ENCODE data around the gene COX6A1.
"Not testable (repeated sequence)": the region's sequence is repeated elsewhere in the genome, so short reads cannot be mapped to it uniquely, and the experiment has no call there.

The COX6A1 gene

GRCh38 chr12:120468325-120468820 lies 30.5 kb downstream of the COX6A1 start:
- peak; percentile 66 for DNase-seq (ENCODE audit: low spot score)

- DNase-seq (ENCODE audit: low spot score), result peak; percentile 26
These were observed 31.0 kb downstream of the COX6A1 start for GRCh38 chr12:120468821-120469449.

GRCh38 chr12:120469450-120470149 lies 31.7 kb downstream of the COX6A1 start, which contains the start of gene SRSF9:
TSS of gene SRSF9 (minus strand) at chr12:120469748. CDS start at chr12:120469609, 139 bp downstream.
- peak; percentile 98 for DNase-seq (ENCODE audit: low spot score)

- DNase-seq (ENCODE audit: low spot score), result no peak
These were observed 32.4 kb downstream of the COX6A1 start for GRCh38 chr12:120470150-120470784.

GRCh38 chr12:120472521-120472920 lies 34.6 kb downstream of the COX6A1 start:
- DNase-seq (ENCODE audit: low spot score), result no peak

- DNase-seq (ENCODE audit: low spot score), result peak; percentile 22
These were observed 36.1 kb downstream of the COX6A1 start for GRCh38 chr12:120473807-120474615.

DNA sequence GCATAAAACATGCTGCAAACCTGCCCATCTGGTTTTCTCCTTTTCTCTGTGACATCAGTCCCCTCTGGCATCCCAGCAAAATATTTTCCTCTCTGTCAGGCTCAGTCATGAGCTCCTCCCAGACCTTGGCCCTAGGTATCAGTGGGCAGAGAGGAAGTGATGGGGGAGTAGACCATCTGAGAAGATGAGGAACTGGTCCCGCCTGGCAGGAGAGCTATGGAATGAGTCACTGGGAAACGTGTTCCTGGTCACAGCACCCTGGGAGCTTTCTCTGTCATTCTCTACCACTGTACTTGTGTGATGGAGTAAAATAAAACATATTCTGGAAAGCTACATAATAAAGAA lies 36.7 kb downstream of the COX6A1 start:
- peak; percentile 97 for DNase-seq (ENCODE audit: low spot score)

DNA sequence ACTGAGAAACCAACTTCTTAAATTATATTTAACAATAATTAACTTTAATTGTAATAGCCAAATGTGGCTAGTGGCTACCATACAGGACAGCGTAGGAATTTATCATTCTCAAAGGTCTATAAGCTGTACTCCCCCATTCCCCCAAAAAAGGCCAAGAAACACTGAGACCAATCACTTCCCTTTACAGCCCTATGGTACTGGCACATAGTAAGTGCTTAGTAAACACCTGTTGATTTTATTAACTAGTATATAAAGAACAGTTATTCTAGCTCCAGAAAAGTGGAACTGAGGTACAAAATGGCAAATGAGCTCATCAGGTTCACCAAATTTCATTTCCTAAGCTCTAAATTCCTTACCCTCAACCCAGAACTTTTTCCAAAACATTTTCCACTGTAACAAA lies 37.7 kb downstream of the COX6A1 start:
- no peak for DNase-seq (ENCODE audit: low spot score)

GRCh38 chr12:120479458-120479857 lies 41.5 kb downstream of the COX6A1 start:
- no peak for DNase-seq (ENCODE audit: low spot score)

- no peak for DNase-seq (ENCODE audit: low spot score)
These were observed 42.3 kb downstream of the COX6A1 start for GRCh38 chr12:120480211-120480610.

- peak; percentile 28 for DNase-seq (ENCODE audit: low spot score)
These were observed 43.3 kb downstream of the COX6A1 start for GRCh38 chr12:120481022-120481767.

GRCh38 chr12:120483621-120484020 lies 45.7 kb downstream of the COX6A1 start:
- DNase-seq (ENCODE audit: low spot score), result no peak

DNA sequence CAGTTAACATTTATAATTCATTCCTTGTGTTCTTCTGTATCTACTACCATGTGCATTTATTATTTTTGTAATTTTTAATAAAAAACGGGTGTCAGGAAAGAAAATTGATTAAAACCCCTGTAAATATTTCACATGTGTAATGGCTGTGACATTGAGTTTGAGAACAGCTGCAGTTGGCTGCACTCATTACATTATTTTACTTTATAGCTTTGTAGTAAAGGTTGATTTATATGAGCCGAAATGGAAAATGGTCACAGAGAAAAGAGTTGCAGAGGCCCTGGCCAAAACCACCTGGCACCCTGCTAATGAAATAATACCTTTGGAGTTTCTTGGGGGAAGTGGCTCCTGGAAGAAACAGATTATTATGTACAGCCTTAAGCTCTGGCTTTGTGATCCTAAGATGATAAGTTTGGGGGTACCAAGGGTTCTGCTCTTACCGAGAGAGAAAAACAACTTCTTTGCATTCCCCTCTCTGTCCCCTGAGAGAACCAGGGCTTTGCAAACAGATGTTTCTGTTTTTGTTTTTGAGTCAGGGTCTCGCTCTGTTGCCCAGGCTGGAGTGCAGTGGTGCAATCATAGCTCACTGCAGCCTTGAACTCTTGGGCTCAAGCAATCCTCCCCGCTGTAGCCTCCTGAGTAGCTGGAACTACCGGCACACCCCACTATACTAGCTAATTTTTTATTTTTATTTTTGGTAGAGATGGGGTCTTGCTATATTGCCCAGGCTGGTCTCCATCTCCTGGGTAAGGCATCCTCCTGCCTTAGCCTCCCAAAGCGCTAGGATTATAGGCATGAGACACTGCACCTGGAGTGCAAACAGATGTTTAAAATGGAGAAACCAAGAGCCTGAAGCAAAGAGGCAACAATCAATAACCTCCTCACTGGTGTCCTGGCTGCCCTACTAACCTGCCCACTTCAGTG lies 48.3 kb downstream of the COX6A1 start:
- DNase-seq (ENCODE audit: low spot score), result no peak

GRCh38 chr12:120487552-120487951 lies 49.6 kb downstream of the COX6A1 start:
- DNase-seq (ENCODE audit: low spot score), result not testable (repeated sequence)

- no peak for DNase-seq (ENCODE audit: low spot score)
These were observed 50.2 kb downstream of the COX6A1 start for GRCh38 chr12:120488057-120488640.

- no peak for DNase-seq (ENCODE audit: low spot score)
These were observed 51.1 kb downstream of the COX6A1 start for GRCh38 chr12:120489018-120489417.

- DNase-seq (ENCODE audit: low spot score), result no peak
These were observed 52.4 kb downstream of the COX6A1 start for GRCh38 chr12:120490325-120490724.
